RKO (cell line): ENCODE results near the gene SRP9.
"Not testable (repeated sequence)": the region's sequence is repeated elsewhere in the genome, so short reads cannot be mapped to it uniquely, and the experiment has no call there.

Experiments
- DNase-seq: peaks from one replicate; pipeline ENCODE4 v3.0.0-alpha.2; 2016; ENCODE audit warnings: low spot score

Gene SRP9

DNA sequence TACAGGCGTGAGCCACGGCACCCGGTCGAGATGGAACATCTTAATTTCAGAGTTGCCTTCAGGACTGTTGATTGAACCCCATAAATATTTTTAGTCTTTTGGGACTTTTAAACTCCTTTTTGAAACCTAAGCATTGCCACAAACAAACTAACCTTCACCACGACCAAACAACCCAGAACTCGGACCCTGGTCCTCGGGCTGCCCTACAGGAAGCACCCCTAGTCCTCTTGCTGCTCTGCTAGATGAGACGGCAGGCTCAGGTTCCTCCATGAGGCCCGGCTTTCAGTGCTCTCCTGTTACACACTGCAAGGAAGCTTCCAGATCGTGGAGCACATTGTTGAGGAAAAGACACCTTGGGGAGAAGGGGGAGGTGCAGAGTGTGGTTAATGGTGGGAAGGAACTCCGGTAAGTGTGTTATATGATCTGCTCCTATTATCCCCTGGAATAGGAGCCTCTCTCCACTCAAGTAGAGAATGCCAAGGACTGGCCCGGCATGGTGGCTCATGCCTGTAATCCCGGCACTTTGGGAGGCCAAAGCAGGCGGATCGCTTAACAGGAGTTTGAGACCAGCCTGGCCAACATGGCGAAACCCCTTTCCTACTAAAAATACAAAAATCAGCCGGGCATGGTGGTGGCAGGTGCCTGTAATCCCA is 38.0 kb downstream of the SRP9 start:
- DNase-seq = no peak

DNA sequence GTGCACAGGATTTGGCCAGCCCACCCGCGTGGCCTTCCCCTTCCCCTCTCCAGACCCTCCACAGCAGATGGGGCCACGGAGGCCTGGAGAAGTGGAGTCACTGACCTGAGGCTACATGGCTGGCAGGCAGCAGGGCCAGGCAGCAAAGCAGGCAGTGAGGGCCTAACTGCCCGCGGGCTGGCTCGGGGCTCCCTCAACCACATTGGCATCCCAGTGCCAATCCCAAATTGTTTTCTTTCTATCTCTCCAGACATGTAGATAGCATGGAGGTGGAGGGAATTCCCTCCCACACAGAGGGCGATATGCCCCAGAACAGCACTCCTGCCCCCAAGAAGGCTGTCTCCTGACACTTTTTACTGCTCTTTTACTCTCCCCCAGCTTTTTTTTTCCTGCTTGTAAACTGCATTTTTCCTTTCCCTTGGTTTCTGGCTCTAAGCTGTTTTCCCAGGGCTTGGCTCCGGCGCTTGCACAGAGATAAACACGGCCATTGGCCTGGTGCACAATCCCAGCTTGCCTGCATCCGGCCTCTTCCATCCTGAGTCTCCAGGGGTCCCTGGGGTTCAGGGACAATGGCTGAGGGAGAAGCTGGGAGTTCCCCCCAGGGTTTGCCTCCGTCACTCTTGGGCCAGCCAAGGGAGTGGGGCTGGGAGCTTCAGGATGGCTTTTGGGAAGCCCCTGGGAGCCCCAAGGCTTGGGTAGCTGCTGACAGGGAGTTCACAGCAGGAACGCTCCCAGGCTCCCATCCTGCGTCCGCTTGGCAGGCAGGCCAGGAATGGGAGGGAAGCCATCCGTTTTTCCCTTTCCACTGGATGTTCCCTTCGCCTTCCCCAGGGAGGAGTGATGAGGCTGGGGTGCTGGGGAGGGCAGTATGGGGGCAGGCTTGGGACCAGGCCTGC is 39.3 kb downstream of the SRP9 start:
- DNase-seq = no peak

DNA sequence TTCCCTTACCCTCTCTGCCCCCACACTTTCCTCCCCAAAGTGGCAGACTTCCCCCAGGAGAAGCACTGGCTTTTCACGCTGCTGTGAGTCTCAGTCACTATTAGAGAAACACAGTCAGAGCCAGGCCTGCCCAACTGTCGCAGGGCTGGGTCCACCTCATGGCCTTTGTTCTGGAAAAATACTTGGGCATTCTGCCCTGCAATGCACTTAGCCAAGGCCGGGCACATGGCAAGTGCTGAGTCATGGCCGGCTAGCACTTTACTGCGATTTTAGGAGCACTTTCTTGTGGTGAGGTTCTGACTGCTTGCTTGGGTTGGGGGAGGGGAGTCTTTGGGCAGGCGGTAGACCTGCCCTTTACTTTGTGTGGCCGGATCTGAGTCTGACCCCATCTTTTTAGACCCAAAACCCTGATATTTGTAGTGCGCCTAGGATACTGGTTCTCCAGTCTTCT is 40.0 kb downstream of the SRP9 start:
- DNase-seq = peak; percentile 15

DNA sequence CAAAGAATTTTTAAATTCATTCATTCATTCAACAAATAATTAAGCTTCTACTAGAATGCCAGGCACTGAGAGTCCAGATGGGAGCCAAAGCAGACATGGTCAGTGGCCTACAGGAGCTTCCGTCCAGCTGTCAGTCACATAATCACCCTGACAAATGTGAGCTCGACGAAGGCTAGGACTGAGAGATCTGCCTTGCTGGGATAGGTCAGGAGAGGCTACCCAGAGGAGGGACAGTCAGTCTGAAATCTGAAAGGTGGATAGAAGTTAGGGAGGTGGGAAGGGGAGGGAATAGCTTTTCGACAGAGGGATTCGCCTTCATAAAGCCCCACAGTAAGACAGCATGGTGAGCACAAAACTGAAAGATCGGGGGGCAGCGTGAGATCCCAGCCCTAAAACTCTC is 40.6 kb downstream of the SRP9 start:
- DNase-seq = no peak

DNA sequence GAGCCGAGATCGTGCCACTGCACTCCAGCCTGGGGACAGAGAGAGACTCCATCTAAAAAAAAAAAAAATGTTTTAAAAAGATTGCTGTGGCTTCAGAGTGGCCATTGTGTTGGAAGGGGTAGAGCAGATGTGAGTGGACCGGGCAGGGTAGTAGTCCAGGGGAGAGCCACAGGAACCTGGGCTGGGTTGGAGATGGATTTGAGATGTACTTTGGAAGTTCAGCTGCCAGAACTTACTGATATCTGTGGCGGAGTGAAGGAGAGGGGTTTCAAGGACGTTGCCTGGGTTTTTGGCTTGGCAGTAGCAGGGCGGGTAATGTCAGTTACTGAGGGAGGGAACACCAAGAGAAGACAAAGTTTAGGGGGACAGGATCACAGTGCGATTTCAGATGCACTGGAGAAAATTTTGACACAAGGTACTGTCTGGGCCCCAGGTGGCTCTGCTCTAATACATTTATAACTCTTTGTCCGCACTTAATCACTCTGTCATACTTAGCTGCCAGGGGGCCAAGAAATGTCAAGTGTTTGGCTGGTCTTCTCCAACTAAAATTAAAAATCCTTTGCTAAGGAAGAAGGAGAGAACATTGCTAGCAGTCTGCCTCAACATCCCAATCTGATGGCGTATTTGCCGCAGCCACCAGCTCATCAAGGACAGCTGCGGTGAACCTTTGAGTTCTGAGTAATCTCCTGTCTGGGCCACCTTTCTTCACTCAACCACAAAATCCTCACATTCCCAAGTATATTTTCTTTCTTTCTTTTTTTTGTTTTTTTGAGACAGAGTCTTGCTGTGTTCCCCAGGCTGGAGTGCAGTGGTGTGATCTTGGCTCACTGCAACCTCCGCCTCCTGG is 41.9 kb downstream of the SRP9 start:
- no peak for DNase-seq

DNA sequence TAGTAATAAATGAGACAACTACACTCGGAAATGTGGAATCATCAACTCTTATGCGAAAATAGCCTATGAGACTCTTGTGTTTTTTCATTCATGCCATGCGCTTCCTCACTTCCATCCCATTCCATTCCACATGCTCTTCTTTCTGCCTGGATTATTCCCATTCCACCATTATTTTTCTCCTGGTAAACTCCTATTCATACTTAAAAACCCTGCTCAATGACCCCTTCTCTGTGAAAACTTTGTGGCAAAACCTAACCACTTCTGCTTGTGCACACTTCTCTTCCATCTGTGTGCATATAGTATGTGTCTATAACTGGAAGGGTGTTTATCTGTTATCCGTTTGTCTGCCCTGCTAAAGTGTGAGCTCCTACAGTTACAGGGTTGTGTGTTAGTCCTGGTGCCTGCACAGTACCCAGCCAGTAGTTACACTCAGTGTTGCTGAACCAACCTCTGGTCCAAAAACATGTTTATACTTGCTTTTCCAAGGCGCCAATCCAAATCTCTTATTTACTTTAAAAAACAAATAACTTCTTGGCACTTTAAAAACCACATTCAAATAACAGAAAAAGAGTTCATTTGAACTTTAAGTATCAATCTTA is 43.0 kb downstream of the SRP9 start:
- DNase-seq = no peak

DNA sequence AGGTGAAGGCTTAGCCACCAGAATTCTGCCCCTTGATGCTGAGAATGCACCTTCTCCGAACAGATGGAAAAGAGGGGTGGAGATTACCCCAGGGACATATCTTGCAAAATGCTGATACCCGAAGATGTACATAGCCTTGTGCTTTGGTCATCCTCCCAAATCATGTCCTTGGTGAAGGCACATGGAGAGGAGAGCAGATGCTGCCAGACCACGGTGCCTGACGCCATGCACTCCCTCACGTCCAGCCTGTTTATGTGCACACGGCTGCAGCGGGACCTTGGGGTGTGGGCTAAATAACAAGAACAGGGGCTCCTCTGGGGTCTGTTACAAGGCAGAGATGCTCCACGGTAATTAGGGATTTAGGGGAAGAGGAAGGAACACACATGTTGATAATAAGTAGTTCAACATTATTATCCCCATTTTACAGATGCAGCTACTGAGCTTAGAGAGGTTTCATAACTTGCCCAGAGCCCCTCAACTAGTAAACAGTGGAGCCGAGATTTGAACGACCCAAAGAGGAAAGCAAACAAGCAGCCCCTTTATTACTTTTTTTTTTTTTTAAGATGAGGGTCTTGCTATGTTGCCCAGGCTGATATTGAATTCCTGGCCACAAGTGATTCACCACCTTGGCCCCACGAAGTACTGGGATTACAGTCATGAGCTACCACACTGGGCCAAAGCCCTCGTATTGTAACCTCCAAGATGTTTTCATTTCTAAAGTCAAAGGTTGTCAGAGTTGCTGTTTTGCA is 45.2 kb downstream of the SRP9 start:
- no peak for DNase-seq

DNA sequence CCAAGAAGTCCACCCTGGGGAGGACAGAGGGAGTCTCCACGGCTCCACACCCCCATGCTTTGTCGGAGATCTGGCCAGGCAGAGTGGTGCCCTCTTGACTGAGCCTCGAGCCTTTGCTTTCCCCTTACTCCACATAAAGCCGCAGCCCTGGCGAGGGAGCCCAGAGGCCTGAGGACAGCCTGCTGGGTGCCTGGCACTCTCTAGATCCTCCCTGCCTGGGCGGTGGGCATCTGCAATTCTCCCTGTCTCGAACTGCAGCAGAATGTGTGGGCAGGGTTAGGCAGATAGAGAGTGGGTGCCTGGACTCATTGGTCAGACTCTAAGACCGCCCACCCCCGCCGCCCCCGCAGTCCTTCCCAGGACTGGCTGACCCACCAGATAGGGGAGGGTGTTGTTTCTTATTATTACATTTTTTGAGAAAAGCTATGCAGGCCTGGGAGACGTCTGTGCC is 46.2 kb downstream of the SRP9 start:
- DNase-seq = no peak

DNA sequence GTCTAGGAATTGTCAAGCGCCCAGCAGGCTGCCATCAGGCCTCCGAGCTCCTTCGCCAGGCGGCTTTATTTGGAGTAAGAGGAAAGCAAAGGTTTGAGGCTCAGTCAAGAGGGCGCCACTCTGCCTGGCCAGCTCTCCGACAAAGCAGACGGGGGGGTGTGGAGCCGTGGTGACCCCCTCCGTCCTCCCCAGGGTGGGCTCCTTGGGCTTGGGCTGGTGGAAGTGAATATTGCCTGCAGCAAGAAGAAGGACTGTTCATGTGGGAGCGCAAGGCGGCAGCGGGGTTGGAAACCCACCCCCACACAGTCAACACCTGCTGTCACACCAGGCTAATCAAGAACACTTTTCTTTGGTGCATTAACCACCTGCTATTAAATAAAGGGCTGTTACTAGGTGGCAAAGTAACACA is 46.9 kb downstream of the SRP9 start:
- DNase-seq = no peak

DNA sequence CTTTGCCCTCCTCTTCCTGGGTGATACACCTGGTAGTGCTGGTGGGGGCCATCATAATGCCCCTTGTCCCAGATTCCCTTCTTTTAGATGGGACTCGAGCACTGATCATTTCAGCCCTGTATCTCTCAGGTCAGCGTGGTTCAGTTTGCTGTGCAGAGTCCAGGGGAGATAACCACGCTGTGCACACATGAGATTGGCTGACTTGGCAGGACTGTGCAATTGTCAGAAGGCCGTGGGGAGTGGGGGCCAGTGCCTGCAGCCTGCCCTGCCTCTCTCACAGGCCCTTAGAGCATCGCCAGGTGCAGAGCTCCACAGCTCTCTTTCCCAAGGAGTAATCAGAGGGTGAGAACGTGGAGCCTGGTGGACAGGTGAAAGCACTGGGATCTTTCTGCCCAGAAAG is 47.5 kb downstream of the SRP9 start:
- DNase-seq = no peak

DNA sequence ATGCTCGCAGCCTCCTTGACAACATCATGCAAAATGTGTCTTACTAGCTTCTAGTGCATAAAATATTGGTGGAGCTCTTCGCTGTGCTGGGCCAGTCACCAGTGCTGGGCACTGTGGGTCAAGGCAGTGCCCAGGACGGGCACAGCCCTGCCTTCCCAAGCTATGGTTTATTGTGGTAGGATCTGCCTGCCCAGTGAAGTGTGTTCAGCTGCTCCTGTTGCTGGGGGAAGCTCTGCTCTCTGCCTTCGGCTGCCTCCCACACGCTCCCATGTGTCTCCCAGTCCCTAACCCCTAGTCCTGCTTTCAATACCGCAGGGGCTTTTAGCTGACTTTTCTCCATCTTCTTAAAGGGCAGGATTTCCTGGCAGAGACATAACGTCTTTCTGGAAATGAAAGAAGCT is 48.0 kb downstream of the SRP9 start:
- DNase-seq = no peak

DNA sequence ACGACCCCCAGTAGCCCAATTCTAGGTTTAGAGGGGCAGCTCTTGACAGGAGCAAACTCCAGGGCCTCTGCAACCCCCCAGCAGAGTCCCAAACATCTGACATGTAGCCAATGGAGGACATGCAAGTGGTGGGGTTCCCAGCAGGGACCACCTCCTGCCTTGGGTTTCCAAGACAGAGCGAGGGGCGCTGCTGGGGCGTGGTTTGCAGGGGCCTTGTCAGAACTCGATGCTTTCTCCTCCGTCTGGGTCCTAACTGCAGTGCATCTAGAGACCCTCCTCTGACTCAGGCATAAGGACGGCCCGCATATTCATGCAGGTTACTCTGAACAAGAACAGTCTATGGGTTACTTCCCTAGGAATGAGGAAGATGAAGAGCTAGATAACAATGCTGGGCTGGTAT is 49.5 kb downstream of the SRP9 start:
- DNase-seq = no peak

DNA sequence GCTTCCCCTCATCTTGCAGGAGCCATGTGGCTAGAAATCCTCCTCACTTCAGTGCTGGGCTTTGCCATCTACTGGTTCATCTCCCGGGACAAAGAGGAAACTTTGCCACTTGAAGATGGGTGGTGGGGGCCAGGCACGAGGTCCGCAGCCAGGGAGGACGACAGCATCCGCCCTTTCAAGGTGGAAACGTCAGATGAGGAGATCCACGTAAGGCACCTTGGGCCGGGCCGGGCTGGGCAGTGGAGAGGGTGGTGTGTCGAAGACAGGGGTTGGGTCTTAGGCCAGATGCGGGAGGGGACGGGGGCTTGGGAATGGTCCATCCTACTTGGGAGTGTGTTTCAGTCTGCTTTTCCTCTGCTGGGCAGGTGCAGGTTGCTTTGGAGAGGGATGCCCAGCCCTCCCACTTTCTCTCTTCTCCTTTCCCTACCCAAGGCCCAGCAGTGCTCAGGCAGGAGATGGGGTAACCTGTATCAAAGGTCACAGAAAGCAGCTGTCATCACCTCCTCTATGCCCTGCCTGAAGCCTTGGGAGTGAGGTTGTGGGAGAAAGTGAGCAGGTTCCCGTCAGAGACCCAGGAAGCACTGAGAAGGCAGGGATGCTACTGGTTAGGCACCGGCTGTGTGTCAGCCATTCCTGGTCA is 51.2 kb downstream of the SRP9 start:
- no peak for DNase-seq

DNA sequence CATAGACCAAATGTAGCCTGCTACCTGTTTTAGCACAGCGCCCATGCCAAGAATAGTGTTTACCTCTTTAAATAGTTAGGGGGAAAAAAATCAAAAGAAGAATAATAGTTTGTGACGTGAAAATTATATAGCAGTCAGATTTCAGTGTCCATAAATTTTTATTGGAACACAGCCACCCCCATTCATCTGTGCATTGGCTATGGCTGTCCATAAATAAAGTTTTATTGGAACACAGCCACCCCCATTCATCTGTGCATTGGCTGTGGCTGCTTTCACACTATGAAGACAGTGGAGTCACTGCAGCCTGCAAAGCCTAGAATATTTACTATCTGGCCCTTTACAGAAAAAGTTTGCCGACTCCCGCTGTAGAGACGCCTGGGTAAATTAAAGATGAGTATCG is 53.2 kb downstream of the SRP9 start:
- no peak for DNase-seq

DNA sequence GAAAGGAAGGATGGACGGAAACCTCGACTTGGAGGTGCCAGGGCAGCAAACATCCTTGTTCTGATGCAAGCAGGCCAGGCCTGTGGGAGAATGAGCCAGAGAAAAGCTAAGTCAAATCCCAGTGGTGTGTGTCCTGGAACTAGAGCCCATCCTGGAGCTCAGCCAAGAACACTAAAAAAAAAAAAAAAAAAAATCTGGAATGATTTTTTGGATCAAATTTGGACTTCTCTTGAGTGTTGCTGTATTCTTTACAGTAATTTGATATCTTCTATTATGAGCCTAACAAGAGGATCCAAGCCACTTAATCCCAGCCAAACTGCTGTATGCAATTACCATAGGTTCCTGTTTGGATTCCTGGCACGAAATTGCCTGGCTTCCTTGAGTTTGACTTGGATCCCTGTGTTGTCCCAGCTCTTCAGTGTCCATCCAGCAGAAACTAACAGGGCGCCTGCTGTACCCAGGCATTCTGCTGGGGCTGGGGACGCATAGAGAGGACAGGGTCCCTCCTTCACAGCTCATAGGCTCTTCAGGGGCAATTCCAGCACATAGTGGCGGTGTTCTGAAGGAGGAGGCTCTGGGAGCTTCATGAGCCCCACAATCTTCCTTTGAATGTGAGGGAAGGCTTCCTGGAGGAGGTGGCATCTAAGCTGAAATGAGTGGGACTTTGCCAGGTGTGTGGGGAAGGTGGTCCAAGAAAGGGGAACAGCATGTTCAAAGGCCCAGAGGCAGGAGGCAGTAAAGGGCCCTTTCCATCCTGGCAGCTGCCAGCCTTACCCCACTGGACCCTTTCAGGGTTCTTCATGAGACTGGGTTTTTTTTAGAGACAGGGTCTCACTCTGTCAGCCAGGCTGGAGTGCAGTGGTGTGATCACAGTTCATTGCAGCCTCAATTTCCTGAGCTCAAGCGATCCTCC is 57.0 kb downstream of the SRP9 start:
- no peak for DNase-seq

DNA sequence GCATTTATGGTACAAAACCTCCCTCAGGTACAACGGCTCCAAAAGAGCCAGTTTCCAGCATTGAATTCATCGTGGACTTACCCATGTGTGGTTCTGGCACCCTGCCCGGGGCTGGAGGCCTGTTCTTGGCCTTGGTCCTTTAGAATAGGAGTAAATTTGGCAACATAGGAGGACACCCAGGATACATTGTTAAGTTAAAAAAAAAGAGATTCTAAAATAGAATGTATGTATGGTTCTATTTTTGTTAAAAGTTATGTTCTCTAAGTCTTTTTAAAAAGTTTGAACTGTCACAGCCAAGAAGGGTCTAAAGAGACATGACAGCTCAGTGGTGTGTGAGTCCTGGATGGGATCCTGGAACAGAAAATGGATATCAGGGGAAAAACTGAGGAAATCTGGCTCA is 58.2 kb downstream of the SRP9 start:
- DNase-seq = no peak

DNA sequence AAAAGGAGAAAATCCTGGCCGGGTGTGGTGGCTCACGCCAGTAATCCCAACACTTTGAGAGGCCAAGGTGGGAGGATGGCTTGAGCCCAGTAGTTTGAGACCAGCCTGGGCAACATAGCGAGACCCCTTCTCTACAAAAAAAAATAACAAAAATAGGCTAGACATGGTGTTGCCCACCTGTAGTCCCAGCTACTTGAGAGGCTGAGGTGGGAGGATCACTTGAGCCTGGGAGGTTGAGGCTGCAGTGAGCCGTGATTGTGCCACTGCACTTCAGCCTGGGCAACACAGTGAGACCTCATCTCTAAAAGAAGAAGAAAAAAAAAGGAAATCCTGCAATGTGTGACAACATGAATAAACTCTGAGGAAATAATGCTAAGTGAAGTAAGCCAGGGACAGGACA is 58.7 kb downstream of the SRP9 start:
- not testable (repeated sequence) for DNase-seq

DNA sequence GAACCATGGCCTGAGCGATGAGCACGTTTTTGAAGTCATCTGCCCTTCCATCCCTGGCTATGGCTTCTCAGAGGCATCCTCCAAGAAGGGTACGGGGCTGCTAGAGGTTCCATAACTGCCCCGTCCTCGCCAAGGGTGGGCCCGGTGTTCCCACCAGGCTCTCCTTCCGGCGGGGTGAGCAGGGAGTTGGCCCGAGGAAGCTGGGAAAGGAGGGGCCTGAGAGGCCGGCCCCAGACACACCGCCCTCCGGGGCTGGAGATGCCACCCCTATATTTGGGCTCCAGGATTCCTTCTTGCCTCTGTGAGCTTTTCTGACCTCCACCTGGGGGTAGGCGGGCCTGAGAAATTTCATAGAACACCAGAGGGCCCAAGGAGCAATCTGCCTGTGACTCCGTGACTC is 61.2 kb downstream of the SRP9 start:
- DNase-seq = no peak
